Memory B cell (primary cell): ENCODE data around the gene MBNL1.
A peak's percentile ranks its signal among the peaks of the same experiment; 100 is the strongest.

Source experiments
- ATAC-seq: fragments of 150-1000 bp; cut with Tn5 transposase; 2 replicates; pipeline ENCODE4 v1.10.0; 2021; ENCODE audit warnings: low read depth, mild to moderate bottlenecking, moderate library complexity
- DNase-seq, 2 donors: peaks; one replicate each; pipeline ENCODE4 v3.0.0; 2022; ENCODE audit warnings: low spot score in 2 of 2
- H3K27ac Mint-ChIP-seq: one replicate; pipeline ENCODE4 v1.8.0; 2022; ENCODE audit warnings: mild to moderate bottlenecking, moderate library complexity, mixed read lengths
- H3K27me3 Mint-ChIP-seq: one replicate; pipeline ENCODE4 v1.8.0; 2022; ENCODE audit warnings: mixed read lengths
- H3K36me3 Mint-ChIP-seq: one replicate; pipeline ENCODE4 v1.8.0; 2022; ENCODE audit warnings: mild to moderate bottlenecking, mixed read lengths
- H3K4me1 Mint-ChIP-seq: one replicate; pipeline ENCODE4 v1.8.0; 2022; ENCODE audit warnings: mixed read lengths
- H3K4me3 Mint-ChIP-seq: one replicate; pipeline ENCODE4 v1.8.0; 2022; ENCODE audit warnings: mild to moderate bottlenecking, moderate library complexity, mixed read lengths
- H3K9me3 Mint-ChIP-seq: one replicate; pipeline ENCODE4 v1.8.0; 2022; ENCODE audit warnings: mixed read lengths

Gene MBNL1, protein sequence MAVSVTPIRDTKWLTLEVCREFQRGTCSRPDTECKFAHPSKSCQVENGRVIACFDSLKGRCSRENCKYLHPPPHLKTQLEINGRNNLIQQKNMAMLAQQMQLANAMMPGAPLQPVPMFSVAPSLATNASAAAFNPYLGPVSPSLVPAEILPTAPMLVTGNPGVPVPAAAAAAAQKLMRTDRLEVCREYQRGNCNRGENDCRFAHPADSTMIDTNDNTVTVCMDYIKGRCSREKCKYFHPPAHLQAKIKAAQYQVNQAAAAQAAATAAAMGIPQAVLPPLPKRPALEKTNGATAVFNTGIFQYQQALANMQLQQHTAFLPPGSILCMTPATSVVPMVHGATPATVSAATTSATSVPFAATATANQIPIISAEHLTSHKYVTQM

DNA sequence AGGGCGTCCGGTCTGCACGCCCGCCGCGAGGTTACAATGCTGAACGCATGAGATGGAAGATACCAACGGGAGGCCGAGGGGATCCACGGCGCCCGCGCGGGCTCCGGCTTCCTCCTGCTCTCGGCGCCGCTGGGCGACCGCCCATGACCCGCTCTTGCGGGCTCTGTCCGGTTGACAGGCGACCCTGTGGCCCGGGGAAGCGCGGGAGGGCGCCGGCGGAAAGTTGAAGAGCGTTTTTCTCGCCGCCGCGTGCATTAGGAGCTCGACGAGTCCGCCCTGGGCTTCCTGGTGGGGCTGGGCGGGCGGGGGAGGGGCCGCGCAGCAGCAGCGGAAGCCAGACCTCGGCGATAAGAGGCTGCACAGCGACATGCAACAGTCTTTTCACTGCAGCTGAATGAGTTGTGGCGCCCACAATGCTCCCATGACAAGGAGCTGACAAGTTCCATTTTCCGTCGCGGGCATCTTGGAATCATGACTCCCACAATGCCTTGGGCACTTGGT is at the start of gene MBNL1:
Gene MBNL1 (plus strand): TSS at position 375 of the 501 bp plus-strand sequence. CDS start 31,265 bp downstream, outside the sequence.
- ATAC-seq (peak; percentile 73), DNase-seq (peak; percentile 72 to 78)
- Mint-ChIP-seq H3K27ac (peak within 1 kb of the TSS; percentile 93), H3K9me3 (peaks cover 1% of the 10 kb centered on the region), H3K27me3 (no peaks in the 10 kb centered on the region), H3K4me1 (peaks cover 40% of the 10 kb centered on the region), H3K36me3 (peaks cover 9% of the 10 kb centered on the region), H3K4me3 (peak within 1 kb of the TSS; percentile 90)

DNA sequence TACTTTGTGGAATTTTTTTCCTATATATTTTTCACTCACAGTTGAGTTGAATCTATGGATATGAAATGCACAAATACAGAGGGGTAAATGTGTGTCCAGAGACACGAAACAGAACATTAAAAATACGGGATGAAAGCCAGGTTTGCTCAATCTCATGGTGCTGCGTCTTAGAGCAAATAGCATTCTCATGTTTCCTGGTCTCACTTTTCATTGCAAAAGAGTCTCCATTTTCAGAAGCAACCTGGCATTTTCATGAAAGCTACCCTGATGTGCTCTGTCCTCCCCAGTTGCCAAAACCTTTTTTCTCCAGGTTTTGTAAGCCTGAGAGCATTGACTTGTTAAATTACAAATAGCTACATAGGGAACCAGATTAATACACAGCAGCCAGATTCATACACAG is 49.5 kb upstream of the MBNL1 start:
- DNase-seq: no peak
- no peaks in the 10 kb centered on the region for H3K9me3 Mint-ChIP-seq
- H3K27ac Mint-ChIP-seq: no peak overlapping the region
- peaks cover 31% of the 10 kb centered on the region for H3K4me1 Mint-ChIP-seq
- no peak for ATAC-seq
- no peaks in the 10 kb centered on the region for H3K36me3 Mint-ChIP-seq
- H3K4me3 Mint-ChIP-seq: no peak overlapping the region
- H3K27me3 Mint-ChIP-seq: no peaks in the 10 kb centered on the region

DNA sequence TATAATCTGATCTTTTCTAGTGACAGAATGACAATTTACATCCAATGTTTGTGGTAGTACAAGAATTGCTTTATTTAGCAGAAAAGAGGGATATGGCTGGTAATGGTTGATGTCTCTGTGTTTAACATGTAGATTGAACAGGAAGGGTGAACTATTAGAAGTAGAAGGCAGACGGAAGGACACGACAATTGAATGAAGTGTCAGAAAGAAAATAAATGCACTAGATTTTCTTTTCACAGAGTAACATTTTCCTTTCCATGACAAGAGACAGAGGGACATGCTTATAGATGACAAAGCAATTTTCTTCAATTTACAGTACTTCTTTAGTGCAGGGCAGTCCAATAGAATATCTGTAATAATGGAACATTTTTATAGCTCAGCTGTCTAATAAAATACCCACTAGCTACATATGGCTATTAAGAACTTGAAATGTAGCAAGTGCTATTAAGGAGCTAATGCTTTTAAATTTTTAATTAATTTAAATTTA is 48.9 kb upstream of the MBNL1 start:
- DNase-seq (no peak), ATAC-seq (no peak)
- Mint-ChIP-seq H3K9me3 (no peaks in the 10 kb centered on the region), H3K4me3 (no peak overlapping the region), H3K27ac (no peak overlapping the region), H3K27me3 (no peaks in the 10 kb centered on the region), H3K36me3 (no peaks in the 10 kb centered on the region), H3K4me1 (peaks cover 31% of the 10 kb centered on the region)

DNA sequence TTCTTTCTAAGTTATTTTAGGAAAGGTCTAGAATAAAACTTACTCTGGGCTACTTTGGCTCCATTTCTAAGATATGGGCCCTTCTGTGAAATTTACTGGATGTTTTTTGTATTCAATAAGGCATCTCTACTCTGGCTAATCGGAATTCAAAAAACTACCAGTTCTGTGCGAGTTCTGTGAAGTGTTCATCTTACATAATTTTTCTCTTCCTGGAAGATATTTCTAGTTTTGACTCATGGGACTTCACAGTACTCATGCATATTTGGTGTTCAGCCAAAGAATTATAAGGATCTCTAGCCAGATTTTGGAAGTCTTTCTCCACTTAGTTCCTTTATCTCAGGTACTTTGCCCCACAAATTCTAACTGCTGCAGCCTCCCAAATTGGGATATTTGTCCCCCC is 46.4 kb upstream of the MBNL1 start:
- Mint-ChIP-seq H3K9me3 (no peaks in the 10 kb centered on the region), H3K27ac (peak overlapping the region; percentile 65), H3K36me3 (no peaks in the 10 kb centered on the region), H3K4me3 (no peak overlapping the region), H3K4me1 (peaks cover 31% of the 10 kb centered on the region), H3K27me3 (no peaks in the 10 kb centered on the region)
- DNase-seq (no peak), ATAC-seq (no peak)

DNA sequence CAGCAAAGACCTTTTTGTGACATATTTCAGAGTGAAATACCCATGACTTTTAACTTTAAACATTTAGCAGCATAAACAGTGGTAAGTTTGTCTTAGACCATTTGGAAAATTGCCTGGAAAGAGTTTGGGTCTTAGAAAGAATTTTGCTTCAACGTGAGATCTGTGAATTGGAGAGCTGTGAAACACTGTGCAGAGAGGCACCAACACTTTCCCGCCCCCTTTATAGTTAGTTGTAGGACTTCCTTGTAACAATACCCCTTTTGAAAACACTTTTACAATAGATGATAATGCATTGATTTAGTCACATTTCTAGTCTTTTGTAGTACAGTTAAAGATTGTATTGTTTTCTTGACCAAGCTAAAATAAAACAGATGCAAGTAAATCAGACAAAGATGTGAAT is 43.5 kb upstream of the MBNL1 start:
- Mint-ChIP-seq H3K4me1 (peaks cover 26% of the 10 kb centered on the region), H3K27ac (no peak overlapping the region)
- DNase-seq: no peak

DNA sequence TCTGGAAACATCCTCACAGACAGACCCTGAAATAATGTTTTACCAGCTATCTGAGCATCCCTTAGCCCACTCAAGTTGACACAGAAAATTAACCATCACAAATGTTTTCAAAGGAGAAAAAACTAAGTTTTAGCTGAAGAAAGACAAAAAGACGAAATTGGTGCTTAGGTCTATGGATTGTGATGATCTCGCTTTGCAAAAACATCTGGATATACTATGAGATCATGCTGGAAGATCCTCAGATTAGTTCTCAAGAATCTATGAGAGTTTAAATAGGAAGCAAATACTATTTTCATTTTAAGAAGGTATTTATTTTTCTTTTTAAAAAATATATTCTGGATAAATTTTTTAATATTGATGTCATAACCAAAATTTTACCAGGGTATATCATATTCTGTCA is 42.6 kb upstream of the MBNL1 start:
- no peak overlapping the region for H3K4me3 Mint-ChIP-seq
- H3K36me3 Mint-ChIP-seq: no peaks in the 10 kb centered on the region
- peaks cover 30% of the 10 kb centered on the region for H3K4me1 Mint-ChIP-seq
- H3K27me3 Mint-ChIP-seq: no peaks in the 10 kb centered on the region
- ATAC-seq (no peak), DNase-seq (no peak)
- no peak overlapping the region for H3K27ac Mint-ChIP-seq
- no peaks in the 10 kb centered on the region for H3K9me3 Mint-ChIP-seq

More for the DNA sequence above, 43.5 kb upstream of the MBNL1 start:
- Mint-ChIP-seq H3K27me3 (no peaks in the 10 kb centered on the region), H3K4me3 (no peak overlapping the region), H3K36me3 (no peaks in the 10 kb centered on the region), H3K9me3 (no peaks in the 10 kb centered on the region)
- no peak for ATAC-seq

DNA sequence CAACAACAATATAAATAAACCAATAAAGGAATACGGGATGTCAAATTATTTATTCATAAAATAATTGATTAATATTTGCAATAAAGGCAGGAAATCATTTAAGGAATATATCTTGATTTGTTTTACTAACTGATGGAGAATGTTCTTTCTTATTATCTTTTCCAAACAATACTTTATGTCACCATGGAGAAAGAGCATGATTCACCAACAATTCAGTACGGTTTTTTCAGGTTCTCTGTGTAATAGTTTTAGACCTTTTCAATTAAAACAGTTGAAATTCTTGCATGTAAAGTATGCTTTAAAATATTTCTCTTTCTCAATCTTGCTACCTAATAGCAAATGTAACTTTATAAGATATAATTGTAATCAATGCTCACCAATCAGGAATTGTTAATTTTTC is 41.7 kb upstream of the MBNL1 start:
- Mint-ChIP-seq H3K9me3 (no peaks in the 10 kb centered on the region), H3K4me1 (peaks cover 25% of the 10 kb centered on the region), H3K36me3 (no peaks in the 10 kb centered on the region), H3K4me3 (no peak overlapping the region), H3K27me3 (no peaks in the 10 kb centered on the region), H3K27ac (no peak overlapping the region)
- DNase-seq: no peak
- no peak for ATAC-seq

DNA sequence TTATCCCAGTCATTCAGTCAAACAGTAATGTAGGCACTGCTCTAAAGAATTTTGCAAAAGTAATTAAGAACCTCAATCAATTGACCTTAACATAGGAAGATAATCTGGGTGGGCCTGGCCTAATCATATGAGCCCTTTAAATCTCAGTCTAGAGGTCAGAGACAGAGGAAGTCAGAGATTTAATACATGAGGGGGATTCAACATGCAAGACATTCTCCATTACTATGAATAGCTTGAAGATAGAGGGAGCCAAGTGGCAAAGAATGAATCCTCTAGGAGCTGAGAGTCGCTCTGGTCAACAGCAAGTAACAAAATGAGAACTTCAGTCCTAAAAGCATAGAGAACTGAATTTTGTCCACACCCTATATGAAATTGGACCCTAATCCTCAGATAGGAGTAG is 39.0 kb upstream of the MBNL1 start:
- DNase-seq: no peak
- no peak for ATAC-seq
- no peak overlapping the region for H3K4me3 Mint-ChIP-seq
- H3K27me3 Mint-ChIP-seq: no peaks in the 10 kb centered on the region
- no peak overlapping the region for H3K27ac Mint-ChIP-seq
- H3K36me3 Mint-ChIP-seq: no peaks in the 10 kb centered on the region
- H3K9me3 Mint-ChIP-seq: no peaks in the 10 kb centered on the region
- H3K4me1 Mint-ChIP-seq: peaks cover 14% of the 10 kb centered on the region

DNA sequence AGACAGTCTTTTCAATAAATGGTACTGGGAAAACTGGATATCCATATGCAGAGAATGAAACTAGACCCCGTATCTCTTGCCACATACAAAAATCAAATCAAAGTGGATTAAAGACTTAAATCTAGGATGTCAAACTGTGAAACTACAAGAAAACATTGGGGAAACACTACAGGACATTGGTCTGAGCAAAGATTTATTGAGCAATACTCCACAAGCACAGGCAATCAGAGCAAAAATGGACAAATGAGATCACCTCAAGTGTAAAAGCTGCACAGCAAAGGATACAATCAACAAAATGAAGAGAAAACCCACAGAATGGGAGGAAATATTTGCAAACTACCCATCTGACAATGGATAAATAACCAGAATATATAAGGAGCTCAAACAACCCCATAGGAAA is 38.4 kb upstream of the MBNL1 start:
- H3K27ac Mint-ChIP-seq: no peak overlapping the region
- DNase-seq: no peak

DNA sequence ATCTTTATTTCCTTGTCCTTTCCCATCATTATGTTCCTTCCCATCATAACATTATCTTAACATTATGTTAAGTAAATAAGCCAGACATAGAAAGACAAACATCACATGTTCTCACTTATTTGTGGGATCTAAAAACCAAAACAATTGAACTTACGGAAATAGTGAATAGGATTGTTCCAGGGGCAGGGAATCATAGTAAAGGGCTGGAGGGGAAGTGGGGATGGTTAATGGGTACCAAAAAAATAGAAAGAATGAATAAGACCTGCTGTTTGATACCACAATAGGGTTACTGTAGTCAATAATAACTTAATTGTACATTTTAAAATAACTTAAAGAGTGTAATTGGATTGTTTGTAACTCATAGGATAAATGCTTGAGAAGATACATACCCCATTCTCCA is 36.7 kb upstream of the MBNL1 start:
- H3K27ac Mint-ChIP-seq: no peak overlapping the region
- H3K36me3 Mint-ChIP-seq: no peaks in the 10 kb centered on the region
- no peaks in the 10 kb centered on the region for H3K9me3 Mint-ChIP-seq
- DNase-seq (no peak), ATAC-seq (no peak)
- no peaks in the 10 kb centered on the region for H3K27me3 Mint-ChIP-seq
- H3K4me3 Mint-ChIP-seq: no peak overlapping the region
- peaks cover 19% of the 10 kb centered on the region for H3K4me1 Mint-ChIP-seq

More for the DNA sequence above, 38.4 kb upstream of the MBNL1 start:
- Mint-ChIP-seq H3K27me3 (no peaks in the 10 kb centered on the region), H3K9me3 (no peaks in the 10 kb centered on the region), H3K4me1 (peaks cover 14% of the 10 kb centered on the region), H3K4me3 (no peak overlapping the region), H3K36me3 (no peaks in the 10 kb centered on the region)
- ATAC-seq: no peak

DNA sequence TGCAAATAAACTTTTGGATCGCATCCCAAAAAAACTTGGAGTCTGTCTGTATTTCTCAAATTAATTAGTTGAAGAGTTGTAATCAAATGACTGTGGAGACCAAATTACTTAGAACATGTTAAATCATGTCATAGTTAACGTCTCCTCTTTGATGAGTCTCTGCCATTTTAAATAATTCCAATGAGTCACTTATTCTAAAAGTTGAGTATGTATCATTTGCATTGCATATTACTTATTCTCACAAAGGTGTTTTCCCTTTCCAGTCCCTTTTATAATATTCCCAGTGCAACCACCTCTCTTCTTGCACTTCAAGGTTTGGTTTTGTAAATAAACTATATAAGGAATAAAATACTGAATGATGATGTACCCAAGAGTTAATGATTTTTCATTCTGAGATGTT is 36.0 kb upstream of the MBNL1 start:
- H3K9me3 Mint-ChIP-seq: peaks cover 2% of the 10 kb centered on the region
- no peak overlapping the region for H3K27ac Mint-ChIP-seq
- DNase-seq (no peak), ATAC-seq (no peak)
- H3K4me3 Mint-ChIP-seq: no peak overlapping the region
- H3K36me3 Mint-ChIP-seq: peaks cover 2% of the 10 kb centered on the region
- no peaks in the 10 kb centered on the region for H3K27me3 Mint-ChIP-seq
- H3K4me1 Mint-ChIP-seq: peaks cover 21% of the 10 kb centered on the region

DNA sequence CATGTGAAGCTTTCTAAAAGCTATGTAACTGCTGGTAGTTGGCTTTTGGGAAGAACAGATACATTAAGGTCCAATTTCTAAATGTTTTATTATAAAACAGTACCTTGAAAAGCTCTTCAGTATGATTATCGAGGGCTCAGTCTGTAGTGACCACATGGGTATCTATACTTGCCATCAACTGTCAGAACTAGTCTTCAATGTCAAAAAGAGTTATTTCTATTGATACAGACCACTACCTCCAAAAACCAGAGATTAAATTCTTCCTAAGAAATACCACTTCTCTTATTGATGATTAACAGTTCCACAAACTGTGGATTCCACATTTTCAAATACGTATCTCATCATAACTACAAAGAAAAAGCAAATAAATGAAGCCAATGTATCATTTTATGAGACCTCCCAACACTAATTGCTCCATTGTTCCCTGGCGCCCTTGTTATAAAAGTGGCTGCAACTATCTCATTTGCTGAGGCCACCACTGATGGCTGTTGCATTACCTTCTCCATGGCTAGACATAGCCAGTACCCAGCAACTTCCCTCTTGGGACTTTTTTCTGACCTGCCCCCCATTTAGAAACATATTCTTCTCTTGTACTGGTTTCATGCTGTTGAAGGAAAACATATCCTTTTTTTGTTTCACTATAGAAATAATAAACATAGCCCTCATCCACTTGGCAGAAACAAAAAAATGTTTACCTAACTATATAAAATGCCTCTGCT is 33.9 kb upstream of the MBNL1 start:
- no peak for DNase-seq

DNA sequence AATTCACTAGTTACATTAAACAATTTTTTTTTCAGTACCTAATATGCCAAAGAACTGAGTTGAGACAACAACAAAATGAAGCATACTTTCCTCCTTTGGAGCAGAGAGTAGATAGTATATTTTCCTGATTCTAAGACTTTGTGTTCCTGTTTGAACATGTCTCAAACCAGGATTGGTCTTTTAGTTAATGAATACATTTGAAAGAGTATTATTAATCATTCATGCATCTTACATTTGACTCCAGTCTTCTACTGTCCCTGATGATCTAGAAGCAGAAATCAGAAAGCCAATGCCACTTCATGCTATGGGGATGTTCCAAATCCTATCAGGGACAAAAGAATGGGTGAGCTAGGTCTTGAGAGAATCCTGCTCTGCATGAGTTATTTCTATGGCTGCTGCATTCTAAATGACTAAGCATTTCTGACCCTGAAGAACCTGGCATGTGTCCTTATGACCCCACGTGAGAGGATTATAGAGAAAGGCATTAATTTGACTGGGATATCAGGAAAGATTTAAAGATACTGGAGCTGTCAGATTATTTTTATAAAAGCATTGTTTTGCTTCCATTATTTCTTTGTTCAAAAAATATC is 32.9 kb upstream of the MBNL1 start:
- peaks cover 2% of the 10 kb centered on the region for H3K36me3 Mint-ChIP-seq
- peaks cover 22% of the 10 kb centered on the region for H3K4me1 Mint-ChIP-seq
- H3K27me3 Mint-ChIP-seq: no peaks in the 10 kb centered on the region
- ATAC-seq (no peak), DNase-seq (no peak)
- peaks cover 3% of the 10 kb centered on the region for H3K9me3 Mint-ChIP-seq
- H3K4me3 Mint-ChIP-seq: no peak overlapping the region
- H3K27ac Mint-ChIP-seq: no peak overlapping the region

More for the DNA sequence above, 33.9 kb upstream of the MBNL1 start:
- Mint-ChIP-seq H3K27me3 (no peaks in the 10 kb centered on the region), H3K4me1 (peaks cover 26% of the 10 kb centered on the region), H3K36me3 (peaks cover 2% of the 10 kb centered on the region), H3K27ac (no peak overlapping the region), H3K4me3 (no peak overlapping the region), H3K9me3 (peaks cover 3% of the 10 kb centered on the region)
- ATAC-seq: no peak

DNA sequence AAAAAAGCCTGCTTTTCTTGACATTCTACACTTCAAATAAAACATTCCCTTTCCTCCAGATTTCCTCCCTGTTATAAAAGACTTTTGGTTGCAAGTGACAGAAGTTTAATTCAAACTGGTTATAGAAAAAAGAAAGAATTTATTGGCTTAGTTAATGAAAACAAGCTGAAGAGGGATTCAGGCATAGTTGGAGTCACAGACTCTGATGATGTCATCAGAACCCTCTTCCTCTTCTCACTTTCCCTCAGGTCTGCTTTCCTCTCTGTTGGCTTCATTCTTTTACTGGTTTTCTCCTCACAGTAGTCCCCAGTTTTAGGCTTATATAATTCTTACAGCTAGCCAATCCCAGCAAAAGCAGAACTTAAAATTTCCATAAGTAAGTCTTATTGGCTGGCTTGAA is 32.0 kb upstream of the MBNL1 start:
- ATAC-seq: peak; percentile 81
- Mint-ChIP-seq H3K4me1 (peaks cover 25% of the 10 kb centered on the region), H3K4me3 (no peak overlapping the region), H3K36me3 (peaks cover 2% of the 10 kb centered on the region), H3K27ac (peak overlapping the region; percentile 24), H3K9me3 (peaks cover 3% of the 10 kb centered on the region), H3K27me3 (no peaks in the 10 kb centered on the region)
- DNase-seq: no peak
